Central memory CD4-positive, alpha-beta T cell (primary cell): ENCODE measurements around the gene PRKCE.

Experiments used
- DNase-seq: peaks from one replicate; pipeline ENCODE4 v3.0.0; 2022

The PRKCE gene

DNA sequence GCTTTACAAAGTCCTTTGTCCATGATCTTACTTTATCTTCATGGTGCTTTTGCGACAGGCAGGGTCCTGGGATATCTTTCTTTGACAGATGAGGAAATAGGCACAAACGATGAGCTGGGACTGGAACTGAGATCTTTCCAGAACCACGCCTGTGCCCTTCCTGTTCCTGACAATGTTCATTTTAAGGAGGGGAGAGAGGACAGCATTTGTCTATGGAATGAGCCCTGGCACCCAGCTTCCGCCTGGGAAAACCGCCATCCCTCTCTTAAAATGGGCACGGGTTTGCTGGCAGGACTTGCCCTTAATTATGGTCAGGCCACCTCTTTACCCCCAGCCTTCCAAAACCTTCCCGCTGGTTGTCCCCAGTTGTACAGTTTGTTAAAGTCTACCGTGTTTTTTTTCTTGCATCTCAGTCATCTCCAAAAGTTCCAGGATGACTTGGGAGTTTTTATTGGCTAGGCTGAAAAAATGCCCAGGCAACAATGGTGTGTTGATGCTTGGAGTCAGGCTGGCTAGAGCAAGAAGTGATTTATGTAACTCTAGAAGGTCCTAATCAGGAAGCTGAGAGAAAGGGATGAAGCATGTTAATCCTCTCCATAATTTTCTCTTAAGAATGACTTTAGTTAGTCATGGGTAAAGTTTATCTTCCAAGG, 380.8 kb downstream of the PRKCE start:
- no peak for DNase-seq

DNA sequence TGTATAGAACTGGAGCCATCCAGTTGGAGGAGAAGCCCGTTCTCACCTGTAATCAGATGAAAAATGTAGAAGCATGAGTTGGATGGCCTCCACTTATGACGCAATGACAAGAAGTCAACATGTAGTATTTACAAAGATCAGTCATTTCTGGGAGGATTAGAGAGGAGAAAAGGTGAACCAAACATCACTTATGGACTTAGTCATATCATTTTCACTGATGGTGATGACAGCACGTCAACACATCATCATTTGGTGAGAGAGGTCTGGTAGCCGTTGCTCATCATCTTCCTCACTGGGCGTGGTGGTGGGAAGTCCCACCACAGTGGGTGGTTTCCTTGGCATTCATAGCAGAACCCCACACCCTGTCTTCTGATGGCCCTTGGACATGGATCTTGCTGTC, 381.5 kb downstream of the PRKCE start:
- DNase-seq: no peak

- DNase-seq: no peak
These were observed 383.1 kb downstream of the PRKCE start for GRCh38 chr2:46034535-46034934.

GRCh38 chr2:46036929-46037328, 385.5 kb downstream of the PRKCE start:
- DNase-seq: no peak

- no peak for DNase-seq
These were observed 388.2 kb downstream of the PRKCE start for GRCh38 chr2:46039543-46040303.

DNA sequence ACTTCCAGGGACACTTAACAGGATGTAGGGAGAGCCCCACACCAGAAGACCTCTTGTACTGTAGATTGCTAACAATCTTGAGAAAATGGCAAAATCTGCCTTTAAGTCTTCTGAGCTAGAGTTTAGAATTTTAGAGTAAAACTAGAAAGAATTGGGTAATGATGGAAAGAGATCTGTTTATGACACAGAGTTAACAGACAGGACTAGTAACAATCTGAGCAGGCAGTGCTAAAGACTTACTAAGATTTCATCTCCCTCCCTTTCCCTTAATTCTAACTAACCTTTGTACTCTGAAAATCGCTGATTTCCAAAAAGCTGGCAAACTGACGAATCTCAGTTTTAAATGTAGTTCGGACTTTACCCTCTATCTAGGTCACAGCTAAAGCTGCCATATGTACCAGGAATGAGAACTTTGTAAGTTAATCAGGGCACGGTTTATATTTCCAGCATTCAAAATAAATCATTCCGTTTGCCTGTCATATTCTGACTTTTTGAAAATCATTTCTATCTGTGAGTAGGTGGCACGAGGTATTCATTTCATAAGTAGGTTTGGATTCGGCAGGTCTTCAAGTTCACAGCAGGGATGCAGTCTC, 389.2 kb downstream of the PRKCE start:
- DNase-seq: no peak

DNA sequence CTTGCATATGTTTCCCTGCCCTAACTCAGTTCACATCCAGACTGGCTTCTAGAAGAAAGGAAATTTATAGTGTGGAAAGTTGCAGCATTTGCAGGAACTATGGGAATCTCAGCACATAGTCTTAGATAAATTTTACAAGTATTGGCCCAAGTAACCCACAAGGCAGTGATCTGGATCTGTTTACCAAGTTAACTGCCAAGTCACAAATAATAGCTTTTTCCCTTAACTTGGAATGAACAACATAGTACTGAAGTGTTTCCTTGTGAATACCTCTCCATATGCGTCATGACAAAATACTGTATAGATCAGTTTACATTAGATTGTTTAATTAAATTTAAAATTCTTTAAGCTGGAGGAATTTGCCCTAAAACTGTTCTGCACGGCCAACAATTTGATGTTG, 390.0 kb downstream of the PRKCE start:
- DNase-seq: no peak

DNA sequence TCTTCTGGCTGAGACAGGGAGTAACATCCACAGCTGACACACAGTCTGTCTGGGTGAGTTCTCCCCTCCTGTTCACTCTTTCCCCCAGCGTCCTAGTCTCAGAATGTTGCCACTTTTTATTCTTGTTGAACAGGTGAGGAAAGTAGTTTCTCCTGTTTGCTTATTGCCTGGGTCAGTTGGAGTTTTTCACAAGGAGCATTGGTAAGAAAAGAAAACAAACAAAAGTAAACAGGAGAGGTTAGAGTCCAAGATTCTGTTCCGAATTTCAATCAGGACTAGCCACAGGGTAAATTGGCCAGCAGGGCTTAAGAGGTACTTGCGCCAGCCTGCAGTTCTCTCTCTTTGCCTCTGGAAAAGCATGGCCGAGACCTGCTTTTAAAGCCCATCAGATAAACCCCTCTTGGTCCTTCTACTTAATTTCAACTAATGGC, 390.7 kb downstream of the PRKCE start:
- no peak for DNase-seq

- no peak for DNase-seq
These were observed 391.2 kb downstream of the PRKCE start for GRCh38 chr2:46042711-46043110.

DNA sequence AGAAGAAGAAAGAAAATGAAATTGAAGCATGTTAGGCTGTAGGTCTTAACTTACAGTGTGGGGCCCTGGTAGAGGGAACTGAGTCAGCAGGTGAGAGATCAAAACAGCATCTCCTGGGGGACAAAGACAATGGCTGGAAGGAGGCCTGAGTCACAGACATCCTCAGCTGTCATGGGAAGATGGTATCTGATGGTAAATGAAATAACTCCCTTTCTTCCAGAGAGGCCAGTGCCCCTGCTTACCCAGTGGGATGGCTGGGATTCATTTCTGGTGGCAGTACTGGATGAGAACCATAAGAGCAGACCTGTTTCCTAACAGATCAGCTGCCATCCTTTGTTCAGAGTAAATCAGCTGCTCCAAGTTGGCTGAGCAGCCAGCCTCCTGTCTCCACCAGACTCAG, 394.4 kb downstream of the PRKCE start:
- DNase-seq: no peak

GRCh38 chr2:46047290-46047689, 395.8 kb downstream of the PRKCE start:
- DNase-seq: no peak

- no peak for DNase-seq
These were observed 397.2 kb downstream of the PRKCE start for GRCh38 chr2:46048693-46049092.

- no peak for DNase-seq
These were observed 398.6 kb downstream of the PRKCE start for GRCh38 chr2:46050027-46050426.

GRCh38 chr2:46050489-46050888, 399.0 kb downstream of the PRKCE start:
- DNase-seq: no peak

- no peak for DNase-seq
These were observed 399.6 kb downstream of the PRKCE start for GRCh38 chr2:46051085-46051484.

DNA sequence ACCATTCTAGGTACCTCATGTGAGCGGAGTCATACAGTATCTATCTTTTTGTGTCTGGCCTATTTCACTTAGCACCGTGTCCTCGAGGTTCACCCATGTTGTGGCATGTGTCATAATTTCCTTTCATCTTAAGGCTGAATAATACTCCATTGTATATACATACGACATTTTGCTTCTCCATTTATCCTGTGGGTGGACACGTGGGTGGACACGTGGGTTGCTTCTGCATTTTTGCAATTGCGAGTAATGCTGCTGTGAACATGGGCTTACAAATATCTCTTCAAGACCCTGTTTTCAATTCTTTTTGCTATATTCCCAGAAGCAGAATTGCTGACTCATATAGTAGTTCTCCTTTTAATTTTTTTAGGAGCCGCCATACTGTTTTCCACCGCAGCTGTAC, 402.1 kb downstream of the PRKCE start:
- DNase-seq: no peak

- no peak for DNase-seq
These were observed 405.1 kb downstream of the PRKCE start for GRCh38 chr2:46056541-46056940.

GRCh38 chr2:46058140-46058539, 406.7 kb downstream of the PRKCE start:
- DNase-seq: no peak

DNA sequence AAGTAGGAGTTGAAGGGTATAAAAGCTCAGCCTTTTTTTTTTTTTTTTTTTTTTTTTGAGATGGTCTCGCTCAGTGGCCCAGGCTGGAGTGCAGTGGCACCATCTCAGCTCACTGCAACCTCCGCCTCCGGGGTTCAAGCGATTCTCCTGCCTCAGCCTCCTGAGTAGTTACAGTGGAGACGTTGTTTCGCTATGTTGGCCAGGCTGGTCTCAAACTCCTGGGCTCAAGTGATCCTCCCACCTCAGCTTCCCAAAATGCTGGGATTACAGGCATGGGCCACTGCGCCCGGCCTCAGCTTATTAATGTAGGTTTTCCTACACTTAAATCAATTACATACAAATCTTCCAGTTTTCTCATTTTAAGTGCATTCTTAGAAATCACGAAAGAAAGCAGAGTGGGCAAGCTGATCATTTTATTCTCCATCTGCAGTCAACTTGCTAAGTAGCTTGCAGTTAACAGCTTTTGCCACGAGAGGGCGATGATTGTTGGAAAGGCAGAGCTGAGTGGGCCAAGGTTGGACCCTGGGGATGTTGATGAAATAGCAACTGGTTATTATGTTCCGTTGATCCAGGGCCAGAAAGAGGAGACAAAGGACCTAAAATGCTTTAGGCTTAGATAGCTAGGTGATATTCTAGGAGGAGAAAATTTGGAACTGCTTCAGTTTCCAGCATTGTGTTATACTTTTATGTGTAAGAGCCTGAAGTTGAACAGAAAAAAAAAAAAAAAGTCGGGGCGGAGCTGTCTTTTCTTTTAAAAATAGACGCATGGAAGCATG, 411.4 kb downstream of the PRKCE start:
- DNase-seq: peak; percentile 41

- DNase-seq: no peak
These were observed 412.9 kb downstream of the PRKCE start for GRCh38 chr2:46064396-46064795.

DNA sequence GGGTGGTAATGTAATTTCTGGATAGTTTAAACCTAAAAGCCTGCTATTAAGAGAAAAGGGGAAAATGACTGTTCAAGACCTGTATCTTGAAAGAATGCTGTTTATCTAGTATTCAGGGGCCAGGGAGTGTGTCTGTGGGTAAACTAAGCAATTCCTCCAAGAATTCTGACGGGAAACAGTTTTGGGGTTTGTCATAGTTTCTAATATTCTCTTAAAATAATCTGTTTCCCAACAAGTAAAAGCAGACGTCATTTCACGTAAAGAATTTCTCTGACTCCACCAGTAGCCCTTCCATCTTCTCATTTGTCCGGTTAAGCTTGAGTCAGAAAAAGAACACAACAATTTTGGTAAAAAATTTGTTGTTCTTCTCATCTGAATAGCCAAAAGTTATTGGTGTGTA, 413.7 kb downstream of the PRKCE start:
- no peak for DNase-seq

DNA sequence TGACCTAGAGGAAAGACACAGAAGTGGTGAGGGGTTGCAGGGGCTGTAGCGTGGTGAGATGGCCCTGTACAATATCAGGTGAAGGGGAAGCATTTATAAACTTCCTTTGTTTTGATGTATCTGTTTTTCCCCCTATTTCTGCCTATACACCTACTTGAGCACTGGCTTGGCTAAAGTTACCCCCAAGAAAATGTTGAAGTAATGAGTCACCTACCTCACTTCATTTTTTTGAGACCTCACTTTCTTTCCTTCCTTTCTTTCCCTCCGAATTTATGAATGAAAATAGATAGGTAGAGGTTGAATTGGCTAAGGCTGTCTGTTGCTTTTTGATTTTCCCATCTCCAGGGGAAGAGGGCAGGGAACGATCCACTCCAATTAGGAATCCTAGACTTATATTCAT, 414.6 kb downstream of the PRKCE start:
- DNase-seq: no peak

GRCh38 chr2:46066601-46067000, 415.1 kb downstream of the PRKCE start:
- DNase-seq: no peak
